ENCODE data around the gene PRRC2A. TPM values are rescaled to one million over a fixed set of nuclear protein-coding genes. Genes with fewer than 3 reads are reported as not detected.

Gene PRRC2A
- total RNA-seq, 1 experiment from 2014 or later, result 123 TPM

DNA sequence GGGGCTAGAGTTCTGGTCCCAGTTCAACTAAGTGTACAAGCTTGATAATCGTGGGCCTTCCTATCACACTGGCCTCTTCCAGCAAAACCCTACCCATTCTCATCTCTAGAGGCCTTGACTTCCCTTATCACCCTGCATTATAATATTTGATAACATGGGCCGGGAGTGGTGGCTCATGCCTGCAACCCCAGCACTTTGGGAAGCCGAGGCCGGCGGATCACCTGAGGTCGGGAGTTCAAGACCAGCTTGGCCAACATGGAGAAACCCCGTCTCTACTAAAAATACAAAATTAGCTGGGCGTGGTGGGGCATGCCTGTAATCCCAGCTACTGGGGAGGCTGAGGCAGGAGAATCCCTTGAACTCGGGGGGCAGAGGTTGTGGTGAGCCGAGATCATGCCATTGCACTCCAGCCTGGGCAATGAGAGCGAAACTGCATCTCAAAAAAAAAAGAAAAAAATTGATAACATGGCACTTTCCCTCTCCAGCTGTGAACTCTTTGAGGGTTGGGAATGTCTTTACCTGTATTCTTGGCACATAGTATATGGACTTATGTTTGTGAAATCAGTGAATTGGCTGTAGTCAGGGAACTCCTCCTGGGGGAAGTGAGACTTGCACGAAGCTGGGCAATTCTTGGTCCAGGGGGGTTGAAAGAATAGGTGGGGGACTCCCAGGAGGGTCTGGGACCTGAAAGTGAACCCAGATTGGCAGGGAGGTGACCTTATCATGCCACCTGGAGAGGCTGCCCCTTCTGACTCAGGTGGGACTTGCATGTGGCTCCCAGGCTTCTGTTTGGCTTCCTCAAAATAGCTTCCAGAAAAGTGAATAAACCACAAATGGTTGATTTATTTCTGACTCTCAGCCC, 41.0 kb downstream of the PRRC2A start:
- Histone ChIP-seq H3K27ac (ENCODE audit: low read length) (no peak overlapping the region), H4K20me1 (ENCODE audit: low read length) (peaks cover 4% of the 10 kb centered on the region; the same call in 1 of the 2 replicates), H3K27me3 (ENCODE audit: low read length) (no peaks in the 10 kb centered on the region), H3K79me2 (ENCODE audit: low read length) (peaks cover 58% of the 10 kb centered on the region), H3K4me2 (ENCODE audit: low read length) (peak overlapping the region; percentile 99), H3K9me2 (replicated peaks; ENCODE audit: low read length) (no peaks in the 10 kb centered on the region), H3K9me3 (ENCODE audit: low read length) (no peaks in the 10 kb centered on the region), H2AFZ (ENCODE audit: low read length) (peak overlapping the region; percentile 78; the same call in 1 of the 2 replicates), H3K36me3 (ENCODE audit: low read depth, low read length) (peaks cover 5% of the 10 kb centered on the region), H3F3A (ENCODE audit: low read length, unreplicated experiment) (no peaks in the 10 kb centered on the region), H3K4me1 (ENCODE audit: insufficient read depth, low read length) (peaks cover 52% of the 10 kb centered on the region), H3K4me3 (ENCODE audit: low read length) (peak overlapping the region; percentile 92), H3K9ac (ENCODE audit: low read length) (peak overlapping the region; percentile 85)
- no peak for TF ChIP-seq EZH2phosphoT487 (IDR thresholded peaks at IDR 0.05; ENCODE audit: borderline replicate concordance, low read length)
- TF ChIP-seq EZH2 (IDR thresholded peaks at IDR 0.05; ENCODE audit: low read length, unreplicated experiment), result no peak
- TF ChIP-seq, protein P1, sequence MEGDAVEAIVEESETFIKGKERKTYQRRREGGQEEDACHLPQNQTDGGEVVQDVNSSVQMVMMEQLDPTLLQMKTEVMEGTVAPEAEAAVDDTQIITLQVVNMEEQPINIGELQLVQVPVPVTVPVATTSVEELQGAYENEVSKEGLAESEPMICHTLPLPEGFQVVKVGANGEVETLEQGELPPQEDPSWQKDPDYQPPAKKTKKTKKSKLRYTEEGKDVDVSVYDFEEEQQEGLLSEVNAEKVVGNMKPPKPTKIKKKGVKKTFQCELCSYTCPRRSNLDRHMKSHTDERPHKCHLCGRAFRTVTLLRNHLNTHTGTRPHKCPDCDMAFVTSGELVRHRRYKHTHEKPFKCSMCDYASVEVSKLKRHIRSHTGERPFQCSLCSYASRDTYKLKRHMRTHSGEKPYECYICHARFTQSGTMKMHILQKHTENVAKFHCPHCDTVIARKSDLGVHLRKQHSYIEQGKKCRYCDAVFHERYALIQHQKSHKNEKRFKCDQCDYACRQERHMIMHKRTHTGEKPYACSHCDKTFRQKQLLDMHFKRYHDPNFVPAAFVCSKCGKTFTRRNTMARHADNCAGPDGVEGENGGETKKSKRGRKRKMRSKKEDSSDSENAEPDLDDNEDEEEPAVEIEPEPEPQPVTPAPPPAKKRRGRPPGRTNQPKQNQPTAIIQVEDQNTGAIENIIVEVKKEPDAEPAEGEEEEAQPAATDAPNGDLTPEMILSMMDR (conservative IDR thresholded peaks at IDR 0.05; ENCODE audit: low read depth, low read length), result no peak
- intact Hi-C loops (cut with micrococcal nuclease), result no loop called here
- ChIA-PET POLR2A (ENCODE audit: unreplicated experiment) (interaction anchor here (0.7 kb wide), 1 partner anchor 157 kb away, joined by 7 read pairs; no protein-coding TSS in a partner anchor), CTCF (interaction anchor here (0.6 kb wide), 1 partner anchor 1177 kb away, joined by 3 read pairs; the partner anchor contains the start of gene TAP2)
- no TSS peak for BruUV-seq (replicated peaks)
- DNase-seq (no peak), ATAC-seq (no peak)

DNA sequence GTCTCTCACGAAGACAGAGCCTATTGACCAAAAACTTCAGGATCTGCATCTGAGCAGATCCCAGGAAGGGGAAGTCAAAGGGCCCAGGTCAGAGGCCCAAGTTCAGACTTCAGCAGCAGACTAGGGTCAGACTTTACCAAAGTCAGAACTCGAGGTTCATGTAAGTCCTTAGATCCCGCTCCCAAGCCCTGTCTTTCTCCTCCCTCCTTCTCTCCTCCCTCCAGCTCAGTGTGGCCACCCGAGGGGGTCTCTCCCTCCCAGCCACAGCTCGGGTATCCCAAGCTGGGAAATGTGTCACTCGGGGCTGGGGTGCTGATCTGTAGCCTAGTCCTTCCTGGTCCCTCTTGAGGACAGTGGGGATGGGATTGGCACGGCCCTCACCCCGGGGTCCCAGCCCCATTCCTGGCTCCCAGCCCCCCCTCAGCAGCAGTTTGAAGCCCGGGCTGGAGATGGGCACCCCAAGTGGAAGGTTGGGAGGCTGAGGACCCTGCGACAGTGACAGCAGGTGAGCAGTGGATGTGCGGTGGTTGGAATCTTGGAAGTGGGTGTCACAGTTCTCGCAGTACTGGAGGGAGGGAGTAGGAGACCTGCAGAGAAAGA, 41.7 kb downstream of the PRRC2A start:
- H3K4me1 ChIP-seq (ENCODE audit: insufficient read depth, low read length), result peaks cover 55% of the 10 kb centered on the region
- POLR2A ChIA-PET (ENCODE audit: unreplicated experiment), result no interaction called here

More for the DNA sequence above, 41.7 kb downstream of the PRRC2A start:
- ATAC-seq, result no peak
- no peak for DNase-seq
- Histone ChIP-seq H3K9ac (ENCODE audit: low read length) (no peak overlapping the region), H3K9me2 (replicated peaks; ENCODE audit: low read length) (no peaks in the 10 kb centered on the region), H3F3A (ENCODE audit: low read length, unreplicated experiment) (no peaks in the 10 kb centered on the region), H3K27ac (ENCODE audit: low read length) (no peak overlapping the region), H4K20me1 (ENCODE audit: low read length) (peaks cover 4% of the 10 kb centered on the region; the same call in 1 of the 2 replicates), H3K36me3 (ENCODE audit: low read depth, low read length) (peaks cover 5% of the 10 kb centered on the region), H2AFZ (ENCODE audit: low read length) (no peak overlapping the region), H3K79me2 (ENCODE audit: low read length) (peaks cover 64% of the 10 kb centered on the region), H3K27me3 (ENCODE audit: low read length) (no peaks in the 10 kb centered on the region), H3K9me3 (ENCODE audit: low read length) (no peaks in the 10 kb centered on the region), H3K4me2 (ENCODE audit: low read length) (no peak overlapping the region), H3K4me3 (ENCODE audit: low read length) (no peak overlapping the region)
- CTCF ChIA-PET, result no interaction called here
- TF ChIP-seq, protein P1 (conservative IDR thresholded peaks at IDR 0.05; ENCODE audit: low read depth, low read length), result no peak
- TF ChIP-seq EZH2 (IDR thresholded peaks at IDR 0.05; ENCODE audit: low read length, unreplicated experiment) (no peak), EZH2phosphoT487 (IDR thresholded peaks at IDR 0.05; ENCODE audit: borderline replicate concordance, low read length) (no peak)
- intact Hi-C loops (cut with micrococcal nuclease), result no loop called here
- no TSS peak for BruUV-seq (replicated peaks)

Measured in PC-3 (cell line).